ENCODE measurements around the gene DBX1.
A peak's percentile ranks its signal among the peaks of the same experiment; 100 is the strongest.

- peak in 2 of 6 experiments; percentile 1 to 10 for TF ChIP-seq CTCF (IDR thresholded peaks at IDR 0.05)
- no peak for TF ChIP-seq POLR2A (IDR thresholded peaks at IDR 0.05)
- TF ChIP-seq EP300 (IDR thresholded peaks at IDR 0.05) = no peak
- no peak for TF ChIP-seq POLR2AphosphoS5 (IDR thresholded peaks at IDR 0.05)
These were observed 27.6 kb downstream of the DBX1 start for GRCh38 chr11:20132667-20133039.
